Subcutaneous abdominal adipose tissue (tissue), 5 donors: ENCODE measurements around the gene MYPN.

Source experiments
- H3K27ac ChIP-seq: one replicate; pipeline ENCODE4 v1.7.0; 2013; ENCODE audit warnings: low read depth, mild to moderate bottlenecking, inconsistent platforms, low read length, moderate library complexity
- H3K27me3 ChIP-seq, 5 donors: one replicate each; pipeline ENCODE4 v1.7.0; 2013; ENCODE audit warnings: low read length in 5 of 5, inconsistent platforms in 1 of 5; ENCODE audit not compliant: control insufficient read depth in 5 of 5, insufficient read depth in 4 of 5
- H3K36me3 ChIP-seq, 5 donors: one replicate each; pipeline ENCODE4 v1.7.0; 2013; ENCODE audit warnings: low read length in 5 of 5; ENCODE audit not compliant: control insufficient read depth in 5 of 5, insufficient read depth in 5 of 5
- H3K4me1 ChIP-seq, 5 donors: one replicate each; pipeline ENCODE4 v1.7.0; 2013; ENCODE audit warnings: low read length in 5 of 5, mild to moderate bottlenecking in 3 of 5, moderate library complexity in 1 of 5; ENCODE audit not compliant: control insufficient read depth in 5 of 5, insufficient read depth in 5 of 5
- H3K4me3 ChIP-seq, 5 donors: one replicate each; pipeline ENCODE4 v1.7.0; 2013; ENCODE audit warnings: low read length in 5 of 5, low read depth in 1 of 5
- H3K9ac ChIP-seq, 5 donors: one replicate each; pipeline ENCODE4 v1.7.0; 2013; ENCODE audit warnings: low read length in 5 of 5, mild to moderate bottlenecking in 4 of 5, moderate library complexity in 3 of 5
- H3K9me3 ChIP-seq, 5 donors: one replicate each; pipeline ENCODE4 v1.7.0; 2013; ENCODE audit warnings: low read length in 5 of 5; ENCODE audit not compliant: control insufficient read depth in 5 of 5
- donor health status: healthy.
- donor health status: healthy.
- donor health status: healthy.
- donor health status: healthy.
- donor health status: healthy.

Gene MYPN

DNA sequence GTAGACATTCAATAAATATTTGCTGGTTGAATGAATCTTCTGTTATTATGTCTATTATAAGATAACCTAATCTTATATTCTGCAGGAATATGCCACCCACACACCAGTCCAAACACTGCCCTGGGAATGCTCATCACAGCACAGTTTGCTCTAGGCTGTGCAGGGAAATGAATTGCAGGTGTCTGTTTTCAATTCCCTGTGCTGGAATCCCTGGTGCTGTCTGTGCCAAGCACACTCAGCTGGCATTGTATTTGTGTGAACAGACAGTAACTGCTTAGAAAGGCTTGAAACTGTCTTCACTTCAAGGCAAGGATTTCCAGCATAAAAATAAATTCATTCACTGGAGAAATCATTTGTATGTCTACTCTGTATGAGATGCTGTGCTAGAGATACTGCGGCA lies 102.4 kb downstream of the MYPN start:
- Histone ChIP-seq H3K27ac (no peak overlapping the region), H3K9me3 (no peaks in the 10 kb centered on the region), H3K4me3 (no peak overlapping the region), H3K9ac (no peak overlapping the region), H3K27me3 (peaks cover 0 to 4% (median 0%) of the 10 kb centered on the region in 5 donors), H3K36me3 (no peaks in the 10 kb centered on the region), H3K4me1 (no peaks in the 10 kb centered on the region)

DNA sequence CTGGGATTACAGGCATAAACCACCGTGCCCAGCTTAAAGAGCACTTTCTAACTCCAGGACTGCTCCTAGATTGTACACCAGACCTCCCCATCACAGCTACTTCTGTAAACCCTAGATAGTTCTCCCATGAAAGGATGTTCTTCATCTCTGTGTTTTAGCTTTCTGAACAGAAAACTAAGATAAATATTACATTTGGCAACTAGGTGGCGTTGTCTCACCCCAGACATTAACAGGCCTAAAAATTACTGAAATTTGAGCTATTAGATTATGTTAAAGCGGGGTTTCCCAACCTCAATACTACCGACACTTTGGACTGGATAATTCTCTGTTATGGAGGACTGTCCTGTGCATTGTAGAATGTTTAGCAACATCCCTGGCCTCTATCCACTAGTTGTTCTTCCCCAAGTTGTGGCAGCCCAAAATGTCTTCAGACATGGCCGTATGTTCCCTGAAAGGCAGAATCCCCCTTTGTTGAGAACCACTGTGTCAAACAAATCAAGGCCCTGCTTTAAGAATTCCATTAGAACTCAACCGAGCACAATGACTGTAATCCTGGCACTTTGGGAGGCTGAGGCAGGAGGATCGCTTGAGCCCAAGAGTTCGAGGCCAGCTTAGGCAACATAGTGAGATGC lies 103.5 kb downstream of the MYPN start:
- Histone ChIP-seq H3K36me3 (no peaks in the 10 kb centered on the region), H3K27me3 (peaks cover 0 to 4% (median 0%) of the 10 kb centered on the region in 5 donors), H3K9me3 (no peaks in the 10 kb centered on the region), H3K4me1 (no peaks in the 10 kb centered on the region), H3K9ac (no peak overlapping the region), H3K27ac (no peak overlapping the region), H3K4me3 (no peak overlapping the region)

DNA sequence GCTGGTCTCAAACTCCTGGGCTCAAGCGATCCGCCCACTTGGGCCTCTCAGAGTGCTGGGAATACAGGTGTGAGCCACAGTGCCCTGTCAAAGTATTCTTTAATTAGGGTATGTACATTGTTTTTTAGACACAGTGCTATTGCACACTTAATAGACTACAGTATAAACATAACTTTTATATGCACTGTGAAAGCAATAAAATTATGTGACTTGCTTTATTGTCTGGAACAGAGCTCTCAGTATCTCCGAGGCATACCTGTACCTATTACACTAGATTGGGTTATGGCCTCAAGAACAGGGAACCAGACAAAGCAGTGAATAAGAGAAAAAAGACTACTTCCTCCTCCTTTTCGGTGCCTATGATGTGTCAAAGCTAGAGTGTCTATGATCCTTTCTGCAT lies 109.5 kb downstream of the MYPN start:
- no peak overlapping the region for H3K9ac ChIP-seq
- H3K27me3 ChIP-seq, result no peaks in the 10 kb centered on the region
- H3K36me3 ChIP-seq, result no peaks in the 10 kb centered on the region
- no peak overlapping the region for H3K4me3 ChIP-seq
- no peak overlapping the region for H3K27ac ChIP-seq
- no peaks in the 10 kb centered on the region for H3K4me1 ChIP-seq
- H3K9me3 ChIP-seq, result no peaks in the 10 kb centered on the region

DNA sequence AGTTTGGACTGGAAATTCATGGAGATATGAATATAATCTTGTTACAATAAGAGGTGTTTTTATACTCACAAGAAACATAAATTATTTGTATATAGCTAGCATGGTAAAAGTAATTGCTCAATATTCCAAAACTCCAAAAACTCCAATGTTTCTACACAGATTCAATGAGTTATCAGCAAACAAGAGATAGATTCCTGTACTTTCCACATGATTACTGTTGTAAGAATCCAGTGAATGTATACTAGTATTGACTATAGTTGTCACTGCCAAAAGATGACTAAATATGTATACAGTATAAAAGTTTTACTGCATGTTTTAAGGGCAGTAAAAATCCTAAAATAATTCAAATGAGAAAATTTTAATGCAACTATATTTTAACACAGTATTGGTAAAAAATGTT lies 111.9 kb downstream of the MYPN start:
- H3K27ac ChIP-seq, result no peak overlapping the region
- H3K36me3 ChIP-seq, result no peaks in the 10 kb centered on the region
- no peaks in the 10 kb centered on the region for H3K27me3 ChIP-seq
- H3K9me3 ChIP-seq, result no peaks in the 10 kb centered on the region
- H3K4me3 ChIP-seq, result no peak overlapping the region
- no peaks in the 10 kb centered on the region for H3K4me1 ChIP-seq
- no peak overlapping the region for H3K9ac ChIP-seq

DNA sequence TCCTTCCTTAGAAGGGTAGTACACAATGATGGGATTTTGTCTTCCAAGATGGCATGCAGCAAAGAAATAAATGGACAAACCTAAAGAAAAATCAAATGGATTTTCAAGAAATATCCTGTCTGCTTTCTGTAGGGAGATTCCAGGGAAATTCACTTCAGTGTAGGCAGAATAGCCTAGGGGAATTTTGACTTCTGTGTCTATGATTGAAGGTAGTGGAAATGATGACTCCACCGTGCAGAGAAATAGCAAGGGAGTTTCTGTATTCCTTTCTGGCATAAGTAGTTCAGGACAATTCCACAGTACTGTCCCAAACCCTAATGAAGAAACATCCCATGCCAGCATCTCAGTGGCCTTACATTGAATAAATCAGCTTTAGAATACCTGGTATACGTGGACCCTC lies 113.1 kb downstream of the MYPN start:
- H3K4me1 ChIP-seq, result no peaks in the 10 kb centered on the region
- no peak overlapping the region for H3K9ac ChIP-seq
- no peaks in the 10 kb centered on the region for H3K9me3 ChIP-seq
- no peak overlapping the region for H3K4me3 ChIP-seq
- H3K27me3 ChIP-seq, result no peaks in the 10 kb centered on the region
- no peak overlapping the region for H3K27ac ChIP-seq
- H3K36me3 ChIP-seq, result no peaks in the 10 kb centered on the region

DNA sequence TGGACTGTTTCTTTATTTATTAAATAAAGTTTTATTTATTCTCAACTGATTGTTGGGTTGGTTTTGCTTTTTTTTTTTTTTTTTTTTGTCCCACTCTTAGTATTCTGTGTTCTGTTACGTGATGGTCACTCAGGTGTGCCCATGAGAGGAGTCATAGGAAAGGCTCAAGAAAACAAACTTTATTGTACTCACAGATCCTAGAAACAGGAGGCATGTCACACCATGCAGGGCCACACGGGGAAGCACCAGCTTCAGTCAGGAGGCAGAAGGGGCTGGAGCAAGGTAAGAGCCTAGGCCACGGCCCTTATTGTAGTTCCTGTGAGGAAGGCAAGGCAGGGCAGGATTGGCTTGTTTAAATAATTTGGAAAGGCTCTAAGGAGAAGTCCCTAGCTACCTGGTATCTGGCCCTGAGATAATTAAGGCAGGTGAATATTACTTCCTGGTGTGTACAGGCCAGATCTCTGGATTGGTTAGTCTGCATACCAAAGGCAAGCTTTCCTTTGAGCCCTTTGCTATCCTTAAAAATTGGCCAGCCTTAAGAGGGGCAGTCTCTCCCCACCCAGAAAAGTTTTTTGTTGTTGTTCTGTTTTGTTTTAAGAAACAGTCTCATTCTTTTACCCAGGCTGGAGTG lies 114.4 kb downstream of the MYPN start:
- Histone ChIP-seq H3K9me3 (no peaks in the 10 kb centered on the region), H3K4me3 (no peak overlapping the region), H3K9ac (no peak overlapping the region), H3K4me1 (no peaks in the 10 kb centered on the region), H3K27me3 (no peaks in the 10 kb centered on the region), H3K36me3 (no peaks in the 10 kb centered on the region), H3K27ac (no peak overlapping the region)

DNA sequence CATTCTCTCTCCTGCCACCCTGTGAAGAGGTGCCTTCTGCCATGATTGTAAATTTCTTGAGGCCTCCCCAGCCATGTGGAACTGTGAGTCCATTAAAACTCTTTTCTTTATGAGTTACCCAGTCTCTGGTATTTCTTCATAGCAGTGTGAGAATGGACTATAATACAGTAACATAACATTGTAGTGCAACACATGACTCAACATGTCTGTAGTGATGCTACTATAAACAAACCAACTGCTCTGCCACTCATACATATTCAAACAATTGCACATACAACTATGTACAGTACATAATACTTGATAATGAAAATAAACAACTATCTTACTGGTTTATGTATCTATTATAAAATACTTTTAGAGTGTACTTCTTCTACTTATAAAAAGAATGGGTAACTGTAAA lies 115.5 kb downstream of the MYPN start:
- Histone ChIP-seq H3K4me3 (no peak overlapping the region), H3K27ac (no peak overlapping the region), H3K36me3 (no peaks in the 10 kb centered on the region), H3K9ac (no peak overlapping the region), H3K4me1 (no peaks in the 10 kb centered on the region), H3K27me3 (peaks cover 0 to 3% (median 0%) of the 10 kb centered on the region in 5 donors), H3K9me3 (no peaks in the 10 kb centered on the region)

DNA sequence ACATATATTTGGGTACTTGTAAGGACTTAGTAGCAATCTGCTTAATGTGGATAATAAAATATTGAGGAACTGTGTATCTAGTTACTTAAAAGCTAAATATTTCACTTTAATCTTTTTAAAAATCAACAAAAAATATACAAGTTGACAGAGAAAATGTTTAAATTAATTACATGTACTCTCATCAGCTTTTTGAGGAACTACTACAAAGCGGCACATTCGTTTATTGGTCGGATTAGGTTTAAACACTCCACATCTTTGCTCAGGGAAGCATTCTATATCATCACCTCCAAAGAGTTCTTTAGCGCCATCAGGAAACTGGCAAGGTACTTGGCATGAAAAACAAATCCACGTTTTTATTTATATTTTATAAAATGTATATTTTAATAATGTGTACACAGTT lies 121.0 kb downstream of the MYPN start:
- no peak overlapping the region for H3K4me3 ChIP-seq
- no peak overlapping the region for H3K27ac ChIP-seq
- H3K9me3 ChIP-seq, result no peaks in the 10 kb centered on the region

DNA sequence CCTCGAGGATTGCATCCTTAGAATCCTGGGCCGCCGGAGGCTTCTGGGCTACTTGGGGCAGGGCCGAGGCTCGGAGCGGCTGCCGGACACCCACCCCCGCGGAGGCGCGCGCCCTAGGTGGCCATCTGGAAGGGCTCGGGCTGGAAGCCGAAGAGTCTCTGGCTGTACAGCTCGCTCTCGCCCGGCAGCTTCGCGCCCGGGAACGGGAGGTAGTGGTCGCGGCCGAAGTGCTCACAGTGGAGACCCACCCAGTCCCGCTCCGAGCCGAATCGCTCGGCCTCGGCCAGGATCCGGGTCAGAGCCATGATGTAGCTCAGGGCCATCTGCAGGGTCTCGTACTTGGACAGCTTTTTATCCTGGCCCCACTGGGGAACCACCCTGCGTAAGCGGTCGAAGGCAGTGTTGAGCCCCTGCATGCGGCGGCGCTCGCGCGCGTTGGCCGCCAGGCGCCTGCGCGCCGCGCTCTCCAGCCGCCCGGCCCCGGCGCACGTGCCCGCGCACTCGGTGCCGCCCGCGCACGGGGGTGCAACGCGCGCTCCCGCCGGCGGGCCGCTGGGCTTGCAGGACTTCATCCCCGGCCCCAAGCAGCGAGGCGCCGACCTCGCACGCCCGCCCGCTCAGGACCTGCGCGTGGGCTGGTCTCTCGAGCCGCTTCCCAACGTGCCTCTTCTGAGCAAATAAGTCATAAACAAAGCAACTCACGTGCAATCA lies 122.0 kb downstream of the MYPN start:
- no peak overlapping the region for H3K27ac ChIP-seq
- peak overlapping the region in 4 of 5 donors; percentile 32 to 73 (median 56) for H3K9ac ChIP-seq
- no peaks in the 10 kb centered on the region for H3K36me3 ChIP-seq
- peaks cover 3 to 15% (median 13%) of the 10 kb centered on the region in 5 donors for H3K4me1 ChIP-seq
- H3K4me3 ChIP-seq, result peak overlapping the region; percentile 45 to 92 (median 79)
- no peaks in the 10 kb centered on the region for H3K9me3 ChIP-seq
- peaks cover 0 to 5% (median 0%) of the 10 kb centered on the region in 5 donors for H3K27me3 ChIP-seq

More for the DNA sequence above, 121.0 kb downstream of the MYPN start:
- Histone ChIP-seq H3K36me3 (no peaks in the 10 kb centered on the region), H3K27me3 (peaks cover 0 to 5% (median 0%) of the 10 kb centered on the region in 5 donors), H3K9ac (no peak overlapping the region), H3K4me1 (peaks cover 3 to 15% (median 13%) of the 10 kb centered on the region in 5 donors)

DNA sequence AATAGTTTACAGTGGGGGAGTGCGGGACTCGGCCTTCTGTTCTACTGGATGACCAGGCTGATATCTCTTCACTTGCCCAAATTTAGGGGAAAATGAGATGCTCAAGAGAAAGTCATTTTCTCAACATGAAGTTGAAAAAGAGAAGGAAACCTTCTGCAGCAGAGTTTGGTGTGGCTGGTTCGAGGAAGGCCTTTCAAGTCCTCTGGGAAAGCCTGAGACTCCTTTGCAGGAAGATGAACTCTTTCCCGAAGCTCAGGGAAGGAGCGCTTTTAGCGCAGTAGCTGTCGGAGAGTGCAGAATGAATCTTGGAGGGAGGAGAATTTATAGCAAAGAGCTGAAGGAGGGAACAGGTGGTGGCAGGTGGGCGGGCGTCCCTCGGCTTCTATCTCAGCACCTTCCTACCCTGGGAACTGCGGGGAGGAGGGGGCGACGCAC lies 122.5 kb downstream of the MYPN start, which contains the start of gene ATOH7:
TSS of gene ATOH7 (minus strand) at position 297 of the 435 bp plus-strand sequence. CDS start 436 bp downstream, outside the sequence.
- peaks cover 0 to 5% (median 0%) of the 10 kb centered on the region in 5 donors for H3K27me3 ChIP-seq
- no peaks in the 10 kb centered on the region for H3K36me3 ChIP-seq
- H3K9ac ChIP-seq, result peak within 1 kb of the TSS in 4 of 5 donors; percentile 32 to 73 (median 56)
- H3K4me3 ChIP-seq, result peak within 1 kb of the TSS; percentile 45 to 92 (median 79)
- no peaks in the 10 kb centered on the region for H3K9me3 ChIP-seq
- H3K4me1 ChIP-seq, result peaks cover 3 to 15% (median 13%) of the 10 kb centered on the region in 5 donors
- H3K27ac ChIP-seq, result no peak within 1 kb of the TSS
